HepG2 (cell line): Measurements from ENCODE around the gene MOV10L1. TPM values are rescaled to one million over a fixed set of nuclear protein-coding genes. Genes with fewer than 3 reads are reported as not detected.

Experiments used
- ATAC-seq: fragments of 200-7000 bp; cut with Tn5 transposase; 3 replicates; pipeline ENCODE4 v1.9.1; 2020; ENCODE audit warnings: mild to moderate bottlenecking, moderate library complexity
- BruUV-seq: library from RNA; stranded (reverse); fragments of 400-500 nt; replicated peaks from 2 replicates; lab custom pipeline; 2021; lab: Mats Ljungman, UMichigan
- CTCF ChIA-PET: fragments of 300-600 bp; formaldehyde crosslinking; extraction: SDS; loops from one replicate; lab custom pipeline; 2021; ENCODE audit warnings: low total read pairs, inconsistent platforms, low intra/inter-chr PET ratio; lab: Yijun Ruan, JAX
- POLR2A ChIA-PET: fragments of 350-600 bp; sonication (Branson Sonifier 250); formaldehyde crosslinking; loops from one replicate; lab custom pipeline; 2020; ENCODE audit warnings: antibody characterized with exemption, inconsistent platforms; lab: Yijun Ruan, JAX
- DNase-seq: peaks from one replicate; pipeline ENCODE4 v3.0.0-alpha.2; 2015; ENCODE audit warnings: low spot score
- FAIRE-seq: peaks from 3 replicates; lab custom pipeline; 2011; peaks lifted over from hg19 to GRCh38; lab: Jason Lieb, UNC
- H2AFZ ChIP-seq: one replicate; pipeline ENCODE4 v1.6.1; 2011; ENCODE audit warnings: low read length, inconsistent platforms
- H3K27ac ChIP-seq: fragments of 300-600 bp; 3 replicates; pipeline ENCODE4 v1.8.0; 2011; ENCODE audit warnings: mixed run types, mild to moderate bottlenecking, mixed read lengths, low read length, inconsistent platforms; ENCODE audit not compliant: insufficient read depth; ENCODE audit errors: extremely low read length
- H3K27me3 ChIP-seq, 2 experiments: fragments of 200-600 bp in 1 of 2; 2 replicates in 1 of 2; 3 replicates in 1 of 2; pipeline versions ENCODE4 v1.6.0 to v1.8.0; 2011; ENCODE audit warnings: low read length in 2 of 2, mild to moderate bottlenecking in 2 of 2, moderate library complexity in 2 of 2, inconsistent platforms in 1 of 2; ENCODE audit not compliant: insufficient read depth in 2 of 2, control insufficient read depth in 1 of 2
- H3K36me3 ChIP-seq, 2 experiments: fragments of 200-600 bp in 1 of 2; replicated peaks in 1 of 2; 2 replicates in 1 of 2; 3 replicates in 1 of 2; pipeline versions ENCODE4 v1.5.1 to v1.8.0; 2011; ENCODE audit warnings: low read length in 2 of 2, inconsistent platforms in 1 of 2; ENCODE audit not compliant: insufficient read depth in 2 of 2, control insufficient read depth in 1 of 2
- H3K4me1 ChIP-seq: 2 replicates; pipeline ENCODE4 v1.5.1; 2012; ENCODE audit warnings: low read length, inconsistent platforms; ENCODE audit not compliant: insufficient read depth
- H3K4me2 ChIP-seq: 2 replicates; pipeline ENCODE4 v1.6.0; 2011; ENCODE audit warnings: low read depth, low read length, inconsistent platforms
- H3K4me3 ChIP-seq, 3 experiments: fragments of 200-600 bp in 1 of 3; sonication (generic), shearing (Covaris generic) in 1 of 3; replicated peaks in 1 of 3; 2 replicates each; pipeline ENCODE4 v1.5.1; 2011 to 2016; ENCODE audit warnings: low read length in 3 of 3, inconsistent platforms in 2 of 3, low read depth in 2 of 3, mild to moderate bottlenecking in 2 of 3, control low read depth in 1 of 3, mixed read lengths in 1 of 3; ENCODE audit not compliant: insufficient read depth in 1 of 3
- H3K79me2 ChIP-seq: one replicate; pipeline ENCODE4 v1.6.1; 2011; ENCODE audit warnings: low read length, inconsistent platforms; ENCODE audit not compliant: insufficient read depth
- H3K9ac ChIP-seq: 2 replicates; pipeline ENCODE4 v1.6.0; 2011; ENCODE audit warnings: mild to moderate bottlenecking, low read depth, low read length, inconsistent platforms; ENCODE audit not compliant: insufficient read depth
- H3K9me3 ChIP-seq: 2 replicates; pipeline ENCODE4 v1.5.1; 2012; ENCODE audit warnings: mild to moderate bottlenecking, low read length
- H4K20me1 ChIP-seq: 2 replicates; pipeline ENCODE4 v1.6.0; 2011; ENCODE audit warnings: inconsistent platforms, mild to moderate bottlenecking, low read length, moderate library complexity; ENCODE audit not compliant: insufficient read depth
- CENPX ChIP-seq: sonication (generic); formaldehyde crosslinking; IDR thresholded peaks from 2 replicates; pipeline ENCODE4 v1.9.0; 2021; ENCODE audit warnings: mild to moderate bottlenecking, missing genetic modification reagents, moderate library complexity
- HNF1B ChIP-seq: sonication (generic); formaldehyde crosslinking; IDR thresholded peaks from 2 replicates; pipeline ENCODE4 v1.5.1; 2020; ENCODE audit warnings: mild to moderate bottlenecking, moderate library complexity, missing genetic modification reagents
- IKZF5 ChIP-seq: IDR thresholded peaks from 2 replicates; pipeline ENCODE4 v1.6.1; 2018; ENCODE audit warnings: missing genetic modification reagents, mild to moderate bottlenecking, missing compliant biosample characterization
- KLF12 ChIP-seq: sonication (generic); formaldehyde crosslinking; IDR thresholded peaks from 2 replicates; pipeline ENCODE4 v1.4.0; 2020; ENCODE audit warnings: missing genetic modification reagents, borderline replicate concordance
- PAX8 ChIP-seq: sonication (generic); formaldehyde crosslinking; IDR thresholded peaks from 2 replicates; pipeline ENCODE4 v1.8.0; 2022; ENCODE audit warnings: mild to moderate bottlenecking, missing genetic modification reagents, borderline replicate concordance
- PBX3 ChIP-seq: sonication (generic); formaldehyde crosslinking; IDR thresholded peaks from 2 replicates; pipeline ENCODE4 v1.8.1; 2023; ENCODE audit warnings: missing genetic modification reagents, inconsistent platforms, borderline replicate concordance
- THRA ChIP-seq: sonication (generic); formaldehyde crosslinking; IDR thresholded peaks from 2 replicates; pipeline ENCODE4 v1.4.0; 2020; ENCODE audit warnings: missing genetic modification reagents, borderline replicate concordance
- ZBTB2 ChIP-seq: sonication (generic); formaldehyde crosslinking; IDR thresholded peaks from 2 replicates; pipeline ENCODE4 v1.8.0; 2022; ENCODE audit warnings: low read depth, missing genetic modification reagents
- ZNF224 ChIP-seq: sonication (generic); formaldehyde crosslinking; IDR thresholded peaks from 2 replicates; pipeline ENCODE4 v1.5.0; 2020; ENCODE audit warnings: mild to moderate bottlenecking, missing genetic modification reagents
- ZNF432 ChIP-seq: sonication (generic); formaldehyde crosslinking; IDR thresholded peaks from 2 replicates; pipeline ENCODE4 v1.5.0; 2020; ENCODE audit warnings: missing genetic modification reagents, mild to moderate bottlenecking, borderline replicate concordance
- ZNF577 ChIP-seq: sonication (generic); formaldehyde crosslinking; IDR thresholded peaks from 2 replicates; pipeline ENCODE4 v1.4.0; 2020; ENCODE audit warnings: mild to moderate bottlenecking, low read depth, missing genetic modification reagents, borderline replicate concordance
- ZNF776 ChIP-seq: sonication (generic); formaldehyde crosslinking; IDR thresholded peaks from 2 replicates; pipeline ENCODE4 v1.4.0; 2020; ENCODE audit warnings: mild to moderate bottlenecking, missing genetic modification reagents
- WGBS: methylation state at CpG from one replicate; pipeline ENCODE4 v1.1.6; 2017; ENCODE audit warnings: low lambda C conversion rate; 5-methylcytosine and 5-hydroxymethylcytosine counted together
- in situ Hi-C: cut with HindIII; loops from 2 replicates; pipeline ENCODE4 v1.10.0; 2017; ENCODE audit warnings: low pct_unique_long_range_greater_than_20kb; ENCODE audit not compliant: extremely low pct_ligation_motif_present
- intact Hi-C: fragments of 100-400 bp; cut with micrococcal nuclease; formaldehyde crosslinking; loops from one replicate; pipeline ENCODE4 v1.10.0; 2022; ENCODE audit not compliant: unreplicated experiment
- polyA plus RNA-seq, 8 experiments: library from polyadenylated mRNA; depleted of rRNA in 3 of 8; stranded (reverse) in 7 of 8; unstranded in 1 of 8; fragments of >200 nt; fragmentation: Illumina TruSeq in 4 of 8; extraction: Trizol in 4 of 8; gene quantifications; 2 replicates each; pipeline versions ENCODE4 v1.2.1 to v1.2.3, GENCODE V29; 2011 to 2016; ENCODE audit warnings: low read depth in 4 of 8, missing spikeins in 1 of 8, mixed read lengths in 1 of 8; ENCODE audit not compliant: insufficient read depth in 1 of 8
- total RNA-seq, 5 experiments: library from RNA; depleted of rRNA; stranded (reverse); fragments of >200 nt; fragmentation: Illumina TruSeq; extraction: Trizol; gene quantifications; 2 replicates each; pipeline ENCODE4 v1.2.3, GENCODE V29; 2016; ENCODE audit warnings: low read depth in 1 of 5

The MOV10L1 gene
- total and polyA plus RNA-seq, 2 of the 13 experiments (the other 11 are each of a cell fraction or from before 2014, with no cell fraction given) = 0.11 to 0.12 TPM

GRCh38 chr22:50048061-50048765 is 41.6 kb upstream of the MOV10L1 start (continued):
- TF ChIP-seq ZNF577 (CRISPR knock-in tag) (no peak), IKZF5 (CRISPR knock-in tag) (no peak), CENPX (CRISPR knock-in tag) (no peak), ZBTB2 (CRISPR knock-in tag) (no peak)
- TF ChIP-seq, all 625 proteins: peak for 0

GRCh38 chr22:50048836-50049235 is 41.0 kb upstream of the MOV10L1 start:
- Histone ChIP-seq H4K20me1 (no peaks in the 10 kb centered on the region), H3K4me1 (no peaks in the 10 kb centered on the region), H3K9me3 (no peaks in the 10 kb centered on the region), H3K4me2 (no peak overlapping the region), H2AFZ (no peak overlapping the region), H3K79me2 (no peaks in the 10 kb centered on the region), H3K36me3 (no peaks in the 10 kb centered on the region), H3K4me3 (no peak overlapping the region), H3K27ac (no peak overlapping the region), H3K9ac (no peak overlapping the region), H3K27me3 (peaks cover 3 to 47% of the 10 kb centered on the region in 2 experiments; a peak in 4 of 5 replicates)
- ChIA-PET CTCF (no interaction called here), POLR2A (no interaction called here)
- in situ Hi-C loops (no loop called here), intact Hi-C loops (no loop called here)
- FAIRE-seq = no peak
- WGBS = 46% methylated on average over 10 of the region's 17 CpGs
- DNase-seq = no peak
- ATAC-seq = no peak; the same call in 2 of the 3 replicates
- BruUV-seq = no TSS peak
- TF ChIP-seq ZNF432 (no peak), KLF12 (CRISPR knock-in tag) (no peak), HNF1B (CRISPR knock-in tag) (no peak), PBX3 (CRISPR knock-in tag) (no peak), ZNF776 (no peak), ZNF224 (CRISPR knock-in tag) (no peak), THRA (CRISPR knock-in tag) (no peak), PAX8 (no peak)
